GM23248 (cell line): ENCODE measurements around the gene M6PR.

Experiments used
- EZH2 ChIP-seq: fragments of 200-600 bp; sonication (generic); IDR thresholded peaks from 2 replicates; pipeline ENCODE4 v1.6.1; 2018; ENCODE audit warnings: antibody characterized with exemption, mild to moderate bottlenecking; ENCODE audit not compliant: insufficient read depth, poor library complexity, severe bottlenecking
- EZH2phosphoT487 ChIP-seq: fragments of 200-600 bp; sonication (generic); IDR thresholded peaks from 2 replicates; pipeline ENCODE4 v1.6.1; 2018; ENCODE audit warnings: antibody characterized with exemption, moderate library complexity, mild to moderate bottlenecking, low read depth; ENCODE audit not compliant: insufficient read depth

DNA sequence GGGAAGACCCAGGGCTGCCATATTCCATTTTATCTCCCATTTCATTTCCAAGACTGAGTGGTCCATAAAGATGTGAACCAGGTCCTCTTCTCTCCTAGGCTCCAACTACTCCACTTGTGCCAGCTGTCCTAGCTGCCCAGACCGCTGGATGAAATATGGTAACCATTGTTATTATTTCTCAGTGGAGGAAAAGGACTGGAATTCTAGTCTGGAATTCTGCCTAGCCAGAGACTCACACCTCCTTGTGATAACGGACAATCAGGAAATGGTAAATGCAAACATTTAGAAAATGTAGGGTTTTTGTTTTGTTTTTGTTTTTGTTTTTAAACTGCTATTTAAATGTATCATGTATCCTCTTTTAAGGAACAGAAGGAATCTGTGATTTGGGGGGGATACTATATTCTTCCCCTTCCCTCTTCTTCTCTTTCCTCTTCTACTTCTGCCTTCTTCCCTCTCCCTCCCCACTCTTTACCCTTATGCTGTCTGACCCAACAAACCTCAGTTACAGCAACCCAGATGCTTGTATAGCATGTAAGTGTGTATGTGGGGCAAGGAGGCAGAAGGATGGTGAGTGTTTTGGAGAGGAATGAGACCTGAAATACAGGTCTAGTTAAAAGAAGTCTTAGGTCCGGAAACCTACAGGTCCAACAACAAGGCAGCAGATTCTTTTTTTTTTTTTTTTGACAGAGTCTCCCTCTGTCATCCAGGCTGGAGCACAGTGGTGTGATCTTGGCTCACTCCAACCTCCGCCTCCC is 45.8 kb upstream of the M6PR start:
- TF ChIP-seq EZH2phosphoT487 (no peak), EZH2 (no peak)
